Right lobe of liver (tissue), 6 donors: Measurements from ENCODE around the gene FAM78A. TPM values are rescaled to one million over a fixed set of nuclear protein-coding genes. Genes with fewer than 3 reads are reported as not detected.

Experiments
- ATAC-seq, 4 donors: fragments of 200-7000 bp; cut with Tn5 transposase; one replicate each; pipeline ENCODE4 v1.9.1; 2020; ENCODE audit warnings: mild to moderate bottlenecking in 4 of 4, moderate library complexity in 4 of 4
- DNase-seq, 3 donors: peaks; one replicate each; pipeline ENCODE4 v3.0.0-alpha.2; 2020
- H3K27ac ChIP-seq, 3 donors: fragments of 200-600 bp; one replicate each; pipeline ENCODE4 v1.8.0; 2022
- H3K27me3 ChIP-seq, 2 donors: fragments of 200-600 bp; one replicate each; pipeline ENCODE4 v1.8.0; 2022
- H3K36me3 ChIP-seq, 4 donors: fragments of 200-600 bp; sonication (generic) in 1 of 4; one replicate each; pipeline versions ENCODE4 v1.5.1 to v1.8.0; 2017 to 2022; ENCODE audit warnings: control low read depth in 1 of 4
- H3K4me1 ChIP-seq, 4 donors: fragments of 200-600 bp; sonication (generic) in 1 of 4; one replicate each; pipeline versions ENCODE4 v1.5.1 to v1.8.0; 2017 to 2022; ENCODE audit warnings: control low read depth in 1 of 4
- H3K4me3 ChIP-seq, 3 donors: fragments of 200-600 bp; one replicate each; pipeline ENCODE4 v1.8.0; 2022
- H3K9me3 ChIP-seq, 4 donors: fragments of 200-600 bp; sonication (generic) in 1 of 4; one replicate each; pipeline versions ENCODE4 v1.5.1 to v1.8.0; 2017 to 2022; ENCODE audit warnings: control low read depth in 1 of 4
- CTCF ChIP-seq, 4 donors: fragments of 200-600 bp in 3 of 4; fragments of 450-650 bp in 1 of 4; IDR thresholded peaks; one replicate each; pipeline versions ENCODE4 v1.5.1 to v1.8.0; 2016 to 2022; ENCODE audit warnings: antibody characterized with exemption in 4 of 4, mild to moderate bottlenecking in 2 of 4
- POLR2A ChIP-seq: fragments of 450-650 bp; IDR thresholded peaks from one replicate; pipeline ENCODE4 v1.6.1; 2017; ENCODE audit warnings: antibody characterized with exemption, mild to moderate bottlenecking
- WGBS: methylation state at CpG from one replicate; pipeline ENCODE4 v1.1.6; 2018; ENCODE audit warnings: low coverage, low lambda C conversion rate; ENCODE audit not compliant: insufficient coverage; ENCODE audit errors: missing lambda C conversion rate; 5-methylcytosine and 5-hydroxymethylcytosine counted together
- intact Hi-C, 2 donors: fragments of 100-400 bp; cut with DNase I; formaldehyde crosslinking; loops; one replicate each; pipeline versions ENCODE4 v1.11.2 to v1.14.1; 2022
- total RNA-seq, 6 experiments: library from RNA; depleted of rRNA in 2 of 6; stranded (reverse); fragments of >200 nt in 2 of 6; fragmentation: NEBNext Ultra II Directional in 3 of 6; extraction: Animal tissue kit (Norgen Biotek cat#: 25700) in 3 of 6; gene quantifications; one replicate each; pipeline versions ENCODE4 v1.1.0 to v1.2.4, GENCODE V29; 2016 to 2023
- donor health status: DM: no; HTN: yes; CAD: no.
- donor health status: DM: no; HTN: no; CAD: no.
- donor health status: DM: no; HTN: no; CAD: no.
- donor health status: DM: no; HTN: yes; CAD: no.
- donor health status: DM: no; HTN: yes; CAD: no.

Gene FAM78A
- total RNA-seq, 6 experiments from 2014 or later: 0.92 to 2.4 (median 1.6) TPM

DNA sequence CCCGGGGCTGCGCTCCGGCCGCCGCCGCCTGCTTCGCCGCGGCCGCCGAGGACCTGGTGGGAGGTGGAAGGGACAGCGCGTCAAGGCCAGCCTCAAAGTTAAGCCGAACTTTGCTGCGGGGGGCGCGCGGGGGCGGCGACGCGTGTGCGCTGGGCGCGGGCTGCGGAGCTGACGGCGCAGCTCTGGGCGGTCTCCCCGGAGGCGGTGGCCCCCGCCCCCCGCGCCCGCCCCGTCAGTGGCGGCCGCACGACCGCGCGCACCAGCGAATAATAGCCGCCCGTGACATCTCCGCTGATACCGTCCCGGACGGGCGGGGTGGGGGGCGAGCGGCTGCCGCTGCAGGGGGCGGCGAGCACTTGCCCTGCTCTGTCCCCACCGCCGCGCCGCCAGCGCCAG, 579 bp upstream of the FAM78A start:
- Histone ChIP-seq H3K4me3 (peak overlapping the region; percentile 51 to 64 (median 52)), H3K27ac (peak overlapping the region in 2 of 3 donors; percentile 72 to 74), H3K36me3 (no peaks in the 10 kb centered on the region), H3K9me3 (no peaks in the 10 kb centered on the region), H3K27me3 (no peaks in the 10 kb centered on the region), H3K4me1 (no peaks in the 10 kb centered on the region)
- no CpG with 5 or more reads among the region's 60 CpGs for WGBS
- intact Hi-C loops: no loop called here
- ATAC-seq (peak in 1 of 4 donors; percentile 7), DNase-seq (no peak)
- no peak for TF ChIP-seq POLR2A
- no peak for TF ChIP-seq CTCF (IDR thresholded peaks at IDR 0.05)

DNA sequence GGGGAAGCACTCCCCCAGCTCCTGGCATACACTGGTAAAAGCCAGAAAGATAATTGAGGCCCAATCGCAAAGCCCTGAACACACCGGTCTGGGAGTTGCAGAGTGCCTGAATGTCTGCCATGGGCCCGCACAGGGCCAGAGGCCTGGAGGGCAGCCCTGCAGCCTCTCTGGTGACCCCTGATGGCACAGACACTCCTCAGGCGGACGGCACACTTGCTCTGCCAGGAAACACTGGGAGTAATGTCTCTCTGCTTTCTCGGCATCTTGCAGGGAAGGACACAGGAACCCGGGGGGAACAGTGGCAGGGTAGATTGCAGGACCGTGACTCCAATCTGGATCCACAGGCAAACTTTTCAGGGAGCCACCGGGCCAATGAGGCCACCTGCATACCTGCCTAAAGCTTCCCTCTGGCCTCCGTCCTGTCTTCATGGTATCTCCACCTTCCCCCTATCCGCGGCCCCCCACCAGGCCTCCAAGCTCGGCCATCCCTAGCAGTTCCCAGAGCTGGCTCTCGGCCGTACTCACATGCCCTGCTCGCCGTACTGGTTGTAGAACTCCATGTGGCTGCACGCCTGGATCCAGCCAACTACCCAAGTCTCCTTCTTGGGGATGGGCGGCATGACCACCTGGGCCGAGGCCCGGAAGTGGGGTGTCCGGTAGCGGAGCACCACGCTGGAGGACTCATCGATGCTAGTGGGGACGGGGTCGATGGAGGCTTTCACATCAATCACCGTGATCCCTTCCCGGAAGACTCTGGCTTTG, 797 bp downstream of the FAM78A start:
- H3K4me3 ChIP-seq: peak overlapping the region; percentile 16 to 64 (median 32)
- DNase-seq (peak in 1 of 3 donors; percentile 47), ATAC-seq (peak; percentile 13 to 31 (median 23))
- TF ChIP-seq CTCF (IDR thresholded peaks at IDR 0.05) (no peak), POLR2A (no peak)
- H3K27ac ChIP-seq: peak overlapping the region; percentile 27 to 87 (median 74)
- 41% methylated on average over 13 of the region's 29 CpGs for WGBS
- no peaks in the 10 kb centered on the region for H3K27me3 ChIP-seq
- H3K4me1 ChIP-seq: no peaks in the 10 kb centered on the region
- no peaks in the 10 kb centered on the region for H3K9me3 ChIP-seq
- intact Hi-C loops: no loop called here
- H3K36me3 ChIP-seq: no peaks in the 10 kb centered on the region

GRCh38 chr9:131274674-131275331, 1.5 kb downstream of the FAM78A start:
- DNase-seq (peak in 2 of 3 donors; percentile 70 to 80), ATAC-seq (peak in 3 of 4 donors; percentile 33 to 43 (median 40))
- H3K4me3 ChIP-seq: peak overlapping the region; percentile 16 to 64 (median 32)
- TF ChIP-seq CTCF (IDR thresholded peaks at IDR 0.05) (no peak), POLR2A (peak; percentile 17)
- no peaks in the 10 kb centered on the region for H3K9me3 ChIP-seq
- H3K4me1 ChIP-seq: no peaks in the 10 kb centered on the region
- WGBS: 37% methylated on average over 10 of the region's 18 CpGs
- intact Hi-C loops: no loop called here
- H3K27me3 ChIP-seq: no peaks in the 10 kb centered on the region
- peak overlapping the region; percentile 27 to 87 (median 74) for H3K27ac ChIP-seq
- no peaks in the 10 kb centered on the region for H3K36me3 ChIP-seq

DNA sequence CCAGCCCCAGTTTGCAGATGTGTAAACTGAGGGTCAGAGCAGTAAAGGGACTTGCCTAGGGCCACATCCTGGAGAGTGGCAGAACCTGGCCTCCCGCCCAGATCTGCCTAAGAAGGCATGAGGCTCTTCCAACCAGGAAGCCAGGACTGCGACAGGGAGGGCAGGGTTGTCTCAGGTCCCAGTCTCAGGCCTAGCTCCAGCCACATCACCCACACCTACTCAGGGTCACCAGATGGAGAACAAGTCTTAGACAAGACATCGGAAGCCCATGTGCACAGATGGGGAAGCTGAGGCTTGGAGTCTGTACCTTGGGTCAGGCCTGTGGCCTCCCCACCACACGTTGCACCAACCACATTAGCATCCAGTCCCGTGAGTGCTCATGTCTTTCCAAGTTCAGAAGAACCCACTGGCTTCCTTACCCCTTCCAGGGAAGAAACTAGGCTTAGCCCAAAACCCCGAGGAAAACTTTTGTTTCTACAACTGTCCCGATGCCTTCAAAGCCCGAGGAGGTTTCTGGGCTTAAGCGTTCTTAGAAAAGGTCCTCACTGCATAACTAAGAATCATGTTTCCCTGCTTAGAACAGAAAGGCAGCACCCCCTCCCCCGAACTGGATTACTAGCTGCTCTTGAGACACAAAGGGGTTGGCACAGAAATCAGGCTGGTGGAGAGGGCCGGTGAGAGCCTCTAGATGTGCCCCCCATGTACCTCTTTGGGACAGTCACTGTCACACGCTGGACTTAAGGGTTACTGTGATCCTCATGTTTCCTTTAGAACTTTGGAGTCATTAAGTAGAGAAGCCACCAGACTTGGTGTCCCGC, 2.2 kb downstream of the FAM78A start:
- no peaks in the 10 kb centered on the region for H3K27me3 ChIP-seq
- no peaks in the 10 kb centered on the region for H3K36me3 ChIP-seq
- peak overlapping the region; percentile 16 to 64 (median 32) for H3K4me3 ChIP-seq
- intact Hi-C loops: no loop called here
- H3K27ac ChIP-seq: peak overlapping the region; percentile 27 to 87 (median 74)
- WGBS: 15% methylated on average over 6 of the region's 13 CpGs
- H3K4me1 ChIP-seq: no peaks in the 10 kb centered on the region
- no peaks in the 10 kb centered on the region for H3K9me3 ChIP-seq
- DNase-seq (no peak), ATAC-seq (peak in 2 of 4 donors; percentile 1 to 4)
- TF ChIP-seq POLR2A (no peak), CTCF (IDR thresholded peaks at IDR 0.05) (no peak)
